HG02588 (cell line): ENCODE results near the gene AFAP1L1.
"Not testable (repeated sequence)": the region's sequence is repeated elsewhere in the genome, so short reads cannot be mapped to it uniquely, and the experiment has no call there.

Source experiments
- ATAC-seq: cut with Tn5 transposase; IDR thresholded peaks from one replicate; pipeline ENCODE4 v1.9.1; 2021; ENCODE audit warnings: mild to moderate bottlenecking, moderate library complexity; ENCODE audit not compliant: unreplicated experiment

The AFAP1L1 gene

GRCh38 chr5:149386166-149386565 lies 114.5 kb downstream of the AFAP1L1 start:
- ATAC-seq = no peak

DNA sequence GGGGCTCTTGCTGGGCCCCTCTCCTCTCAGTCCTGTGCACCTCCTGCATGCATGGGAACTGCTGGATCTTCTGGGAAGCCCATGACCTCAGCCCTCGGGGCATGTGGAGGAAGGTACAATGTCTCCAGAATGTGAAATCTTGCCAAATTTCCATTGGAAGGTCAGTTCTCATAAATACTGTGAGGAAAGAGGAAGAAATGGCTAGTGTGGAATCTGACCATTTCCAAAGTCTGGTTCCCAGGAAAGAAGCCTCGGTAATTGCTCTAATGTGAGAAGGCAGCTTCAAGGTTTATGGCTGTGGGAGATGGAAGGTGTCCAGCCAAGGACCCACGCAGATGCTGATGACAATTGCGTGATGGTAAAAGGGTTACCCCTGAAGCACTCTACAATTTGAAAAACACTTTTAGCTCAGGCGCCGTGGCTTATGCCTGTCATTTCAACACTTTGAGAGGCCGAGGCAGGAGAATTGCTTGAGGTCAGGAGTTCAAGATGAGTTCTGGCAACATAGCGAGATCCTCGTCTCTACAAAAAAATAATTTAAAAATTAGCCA lies 115.5 kb downstream of the AFAP1L1 start:
- ATAC-seq = no peak

- no peak for ATAC-seq
Measured at GRCh38 chr5:149387982-149388381, 116.3 kb downstream of the AFAP1L1 start.

DNA sequence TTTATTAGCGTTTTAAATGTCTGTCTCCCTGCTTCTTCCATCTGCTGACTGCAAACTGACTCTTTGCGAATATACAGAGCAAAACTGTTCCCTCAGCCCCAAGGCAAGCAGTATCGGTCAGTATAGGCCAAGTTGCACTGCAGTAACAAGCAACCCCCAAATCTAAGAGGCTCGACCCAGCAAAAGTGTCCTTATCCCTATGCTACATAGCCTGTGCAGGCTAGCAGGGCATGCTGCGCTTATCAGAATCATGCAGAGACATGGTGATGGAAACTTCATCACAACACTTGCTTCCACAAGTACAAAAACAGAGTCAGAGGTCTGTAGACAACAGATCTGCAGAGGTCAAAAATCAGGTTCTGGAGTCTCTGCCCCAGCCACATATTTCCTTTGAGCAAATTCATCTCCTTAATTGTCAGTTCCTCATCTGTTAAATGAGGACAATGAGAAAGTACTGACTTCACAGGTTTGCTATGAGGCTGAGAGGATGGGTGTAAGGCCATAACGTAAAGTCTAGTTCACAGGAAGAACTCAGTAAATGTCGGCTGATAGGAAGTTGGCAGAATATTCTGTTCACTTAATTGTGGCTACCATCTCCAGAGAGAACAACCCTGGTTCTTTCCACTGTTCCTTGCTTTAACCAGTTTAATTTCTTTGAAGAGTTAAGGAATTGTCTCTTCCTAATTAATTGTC lies 117.0 kb downstream of the AFAP1L1 start:
- no peak for ATAC-seq

DNA sequence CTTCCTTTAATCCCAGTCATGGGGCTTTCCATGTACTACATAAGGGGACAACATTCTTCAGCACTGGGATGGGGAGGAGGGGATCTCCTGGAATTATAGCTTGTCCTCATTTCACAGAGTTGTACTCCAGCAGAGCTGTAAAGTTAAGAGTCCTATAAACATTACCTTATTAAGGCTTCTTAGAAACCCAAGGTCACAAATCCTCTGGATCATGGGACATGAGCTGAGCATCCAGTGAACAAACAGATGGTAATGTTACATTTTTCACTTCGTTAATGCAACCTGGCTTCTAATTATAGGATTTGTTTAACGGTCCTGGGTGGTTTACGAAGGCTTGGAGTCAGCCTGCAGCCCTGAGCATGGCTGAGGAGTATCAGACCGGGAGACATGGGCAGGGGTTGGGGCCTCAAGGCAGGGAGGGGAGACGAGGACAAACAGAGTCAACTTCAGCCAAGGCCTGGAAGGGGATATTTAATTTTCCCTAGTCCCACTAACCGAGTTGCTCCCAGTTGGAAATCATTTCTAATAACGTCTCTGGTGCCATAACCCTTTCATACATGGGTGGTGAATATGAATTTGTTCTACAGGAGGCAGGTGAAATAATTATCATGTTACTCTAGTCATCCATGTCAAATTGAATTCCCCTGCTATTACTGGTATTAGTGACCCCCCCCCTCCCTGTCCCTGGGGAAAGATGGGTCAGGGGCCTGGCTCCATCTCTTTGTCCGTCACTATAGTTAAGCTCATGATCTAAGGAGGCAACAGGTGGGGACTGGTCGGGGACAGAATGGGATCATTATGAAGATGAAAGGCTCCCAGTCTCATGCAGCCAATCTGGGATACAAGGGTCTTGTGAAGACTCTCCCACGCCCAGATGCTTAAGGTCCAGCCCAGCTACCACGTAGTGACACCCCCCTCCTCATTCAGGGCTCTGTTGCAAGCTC lies 118.2 kb downstream of the AFAP1L1 start:
- ATAC-seq = no peak

GRCh38 chr5:149391076-149391475 lies 119.4 kb downstream of the AFAP1L1 start:
- ATAC-seq = not testable (repeated sequence)
